ENCODE measurements around the gene PGC.
A peak's percentile ranks its signal among the peaks of the same experiment; 100 is the strongest.

Gene PGC

GRCh38 chr6:41731561-41732086 is 15.6 kb downstream of the PGC start:
- peak overlapping the region; percentile 88 for H3K9ac ChIP-seq
- TF ChIP-seq Cebpa-rat (IDR thresholded peaks at IDR 0.05) = no peak
- H4K20me1 ChIP-seq = peaks cover 45% of the 10 kb centered on the region
- peak overlapping the region; percentile 100 for H3K4me2 ChIP-seq
- H3K27me3 ChIP-seq = no peaks in the 10 kb centered on the region
- H3K36me3 ChIP-seq = no peaks in the 10 kb centered on the region
- H3K4me3 ChIP-seq = peak overlapping the region; percentile 90
- H3K4me1 ChIP-seq = peaks cover 82% of the 10 kb centered on the region
- peak overlapping the region; percentile 74 for H3K27ac ChIP-seq
- no peaks in the 10 kb centered on the region for H3K9me3 ChIP-seq

GRCh38 chr6:41730531-41731436 is 16.4 kb downstream of the PGC start:
- Histone ChIP-seq H3K9me3 (no peaks in the 10 kb centered on the region), H3K36me3 (no peaks in the 10 kb centered on the region), H3K27ac (peak overlapping the region; percentile 74), H3K4me1 (peaks cover 82% of the 10 kb centered on the region), H3K9ac (peak overlapping the region; percentile 88), H3K4me2 (peak overlapping the region; percentile 100), H3K4me3 (peak overlapping the region; percentile 90), H4K20me1 (peaks cover 45% of the 10 kb centered on the region), H3K27me3 (no peaks in the 10 kb centered on the region)
- no peak for TF ChIP-seq Cebpa-rat (IDR thresholded peaks at IDR 0.05)

- H3K4me3 ChIP-seq = no peak overlapping the region
- peaks cover 92% of the 10 kb centered on the region for H3K4me1 ChIP-seq
- no peaks in the 10 kb centered on the region for H3K36me3 ChIP-seq
- peak overlapping the region; percentile 75 for H3K27ac ChIP-seq
- no peak for TF ChIP-seq Cebpa-rat (IDR thresholded peaks at IDR 0.05)
- H3K4me2 ChIP-seq = peak overlapping the region; percentile 100
- no peaks in the 10 kb centered on the region for H3K27me3 ChIP-seq
- peaks cover 53% of the 10 kb centered on the region for H4K20me1 ChIP-seq
- H3K9me3 ChIP-seq = no peaks in the 10 kb centered on the region
- H3K9ac ChIP-seq = peak overlapping the region; percentile 46; the same call in 1 of the 2 replicates
Measured at GRCh38 chr6:41729624-41730023, 17.6 kb downstream of the PGC start.

GRCh38 chr6:41728954-41729353 is 18.2 kb downstream of the PGC start:
- peak overlapping the region; percentile 75 for H3K27ac ChIP-seq
- TF ChIP-seq Cebpa-rat (IDR thresholded peaks at IDR 0.05) = no peak
- H3K9ac ChIP-seq = peak overlapping the region; percentile 58; the same call in 1 of the 2 replicates
- peaks cover 57% of the 10 kb centered on the region for H4K20me1 ChIP-seq
- H3K4me3 ChIP-seq = no peak overlapping the region
- no peaks in the 10 kb centered on the region for H3K27me3 ChIP-seq
- no peaks in the 10 kb centered on the region for H3K9me3 ChIP-seq
- peaks cover 98% of the 10 kb centered on the region for H3K4me1 ChIP-seq
- H3K36me3 ChIP-seq = no peaks in the 10 kb centered on the region
- H3K4me2 ChIP-seq = peak overlapping the region; percentile 100

GRCh38 chr6:41728073-41728936 is 18.9 kb downstream of the PGC start:
- Histone ChIP-seq H3K9me3 (no peaks in the 10 kb centered on the region), H3K4me2 (peak overlapping the region; percentile 100), H3K36me3 (no peaks in the 10 kb centered on the region), H3K4me3 (no peak overlapping the region), H3K27me3 (no peaks in the 10 kb centered on the region), H3K9ac (peak overlapping the region; percentile 58), H3K4me1 (peaks cover 100% of the 10 kb centered on the region), H4K20me1 (peaks cover 57% of the 10 kb centered on the region), H3K27ac (peak overlapping the region; percentile 75)
- TF ChIP-seq Cebpa-rat (IDR thresholded peaks at IDR 0.05) = no peak

GRCh38 chr6:41727705-41728072 is 19.5 kb downstream of the PGC start:
- peaks cover 100% of the 10 kb centered on the region for H3K4me1 ChIP-seq
- no peaks in the 10 kb centered on the region for H3K27me3 ChIP-seq
- no peak for TF ChIP-seq Cebpa-rat (IDR thresholded peaks at IDR 0.05)
- H3K9me3 ChIP-seq = no peaks in the 10 kb centered on the region
- H3K9ac ChIP-seq = peak overlapping the region; percentile 58
- H3K27ac ChIP-seq = peak overlapping the region; percentile 75
- no peak overlapping the region for H3K4me3 ChIP-seq
- H4K20me1 ChIP-seq = peaks cover 63% of the 10 kb centered on the region
- H3K36me3 ChIP-seq = no peaks in the 10 kb centered on the region
- peak overlapping the region; percentile 100 for H3K4me2 ChIP-seq

GRCh38 chr6:41726876-41727275 is 20.3 kb downstream of the PGC start:
- no peaks in the 10 kb centered on the region for H3K9me3 ChIP-seq
- no peaks in the 10 kb centered on the region for H3K36me3 ChIP-seq
- no peaks in the 10 kb centered on the region for H3K27me3 ChIP-seq
- no peak for TF ChIP-seq Cebpa-rat (IDR thresholded peaks at IDR 0.05)
- H4K20me1 ChIP-seq = peaks cover 70% of the 10 kb centered on the region
- peak overlapping the region; percentile 75 for H3K27ac ChIP-seq
- H3K4me2 ChIP-seq = peak overlapping the region; percentile 100
- no peak overlapping the region for H3K4me3 ChIP-seq
- peak overlapping the region; percentile 58; the same call in 1 of the 2 replicates for H3K9ac ChIP-seq
- peaks cover 100% of the 10 kb centered on the region for H3K4me1 ChIP-seq

GRCh38 chr6:41724586-41725501 is 22.4 kb downstream of the PGC start:
- Histone ChIP-seq H3K4me2 (peak overlapping the region; percentile 100), H3K9me3 (no peaks in the 10 kb centered on the region), H3K4me1 (peaks cover 100% of the 10 kb centered on the region), H3K27me3 (no peaks in the 10 kb centered on the region), H3K9ac (peak overlapping the region; percentile 71), H3K27ac (peak overlapping the region; percentile 89), H4K20me1 (peaks cover 63% of the 10 kb centered on the region), H3K36me3 (peaks cover 4% of the 10 kb centered on the region; the same call in 1 of the 2 replicates), H3K4me3 (peak overlapping the region; percentile 57)
- no peak for TF ChIP-seq Cebpa-rat (IDR thresholded peaks at IDR 0.05)

GRCh38 chr6:41724228-41724580 is 23.0 kb downstream of the PGC start:
- Histone ChIP-seq H4K20me1 (peaks cover 62% of the 10 kb centered on the region; the same call in 1 of the 2 replicates), H3K4me2 (peak overlapping the region; percentile 100), H3K4me1 (peaks cover 100% of the 10 kb centered on the region), H3K9ac (peak overlapping the region; percentile 71), H3K4me3 (peak overlapping the region; percentile 57), H3K36me3 (peaks cover 8% of the 10 kb centered on the region; the same call in 1 of the 2 replicates), H3K9me3 (no peaks in the 10 kb centered on the region), H3K27me3 (no peaks in the 10 kb centered on the region), H3K27ac (peak overlapping the region; percentile 89)
- TF ChIP-seq Cebpa-rat (IDR thresholded peaks at IDR 0.05) = no peak
